Psoas muscle (tissue), 8 donors: ENCODE results near the gene RBMS2. TPM values are rescaled to one million over a fixed set of nuclear protein-coding genes. Genes with fewer than 3 reads are reported as not detected.

ENCODE experiments used
- ATAC-seq, 4 donors: fragments of 200-7000 bp; cut with Tn5 transposase; one replicate each; pipeline ENCODE4 v1.9.1; 2020; ENCODE audit warnings: moderate library complexity in 3 of 4, mild to moderate bottlenecking in 2 of 4
- DNase-seq, 2 donors: peaks; one replicate each; pipeline ENCODE4 v3.0.0-alpha.2; 2020
- H3K27ac ChIP-seq: fragments of 200-600 bp; one replicate; pipeline ENCODE4 v1.8.0; 2022
- H3K27me3 ChIP-seq, 3 donors: fragments of 200-600 bp in 1 of 3; one replicate each; pipeline versions ENCODE4 v1.6.1 to v1.8.0; 2013 to 2022; ENCODE audit warnings: low read length in 2 of 3, mild to moderate bottlenecking in 2 of 3, moderate library complexity in 1 of 3; ENCODE audit not compliant: insufficient read depth in 3 of 3
- H3K36me3 ChIP-seq, 2 donors: fragments of 200-600 bp in 1 of 2; one replicate each; pipeline versions ENCODE4 v1.6.1 to v1.8.0; 2013 to 2022; ENCODE audit warnings: low read depth in 1 of 2, mild to moderate bottlenecking in 1 of 2, moderate library complexity in 1 of 2; ENCODE audit not compliant: insufficient read depth in 1 of 2
- H3K4me1 ChIP-seq: fragments of 200-600 bp; one replicate; pipeline ENCODE4 v1.8.0; 2022
- H3K4me3 ChIP-seq: fragments of 200-600 bp; one replicate; pipeline ENCODE4 v1.8.0; 2022; ENCODE audit warnings: mild to moderate bottlenecking
- H3K9me3 ChIP-seq: fragments of 200-600 bp; one replicate; pipeline ENCODE4 v1.8.0; 2022
- CTCF ChIP-seq: fragments of 200-600 bp; IDR thresholded peaks from one replicate; pipeline ENCODE4 v1.8.0; 2022; ENCODE audit warnings: antibody characterized with exemption
- WGBS, 3 donors: extraction: QIAGEN DNeasy Blood & Tissue Kit; methylation state at CpG; one replicate each; pipeline versions ENCODE4 v1.1.6 to v1.1.7; 2013; 5-methylcytosine and 5-hydroxymethylcytosine counted together
- intact Hi-C, 2 donors: fragments of 100-400 bp; cut with DNase I; formaldehyde crosslinking; loops; one replicate each; pipeline versions ENCODE4 v1.11.0 to v1.14.2; 2022
- polyA plus RNA-seq, 3 donors: library from polyadenylated mRNA; stranded (reverse); fragments of 200-250 nt; gene quantifications; one replicate each; pipeline ENCODE4 v1.2.3, GENCODE V29; 2013
- total RNA-seq, 4 donors: library from RNA; stranded (reverse); fragmentation: NEBNext Ultra II Directional in 2 of 4; extraction: Animal tissue kit (Norgen Biotek cat#: 25700) in 2 of 4; gene quantifications; one replicate each; pipeline versions ENCODE4 v1.2.1 to v1.2.4, GENCODE V29; 2021 to 2023
- donor health status: healthy with polysubstance abuse.
- donor health status: DM: no; HTN: no; CAD: no; lungs with moderate emphysema.
- donor health status: Bipolar disorder and iron deficiency.
- donor health status: healthy.
- donor health status: DM: yes; HTN: yes; CAD: no.
- donor health status: DM: no; HTN: no; CAD: no.
- donor health status: DM: no; HTN: no; CAD: no.
- donor health status: DM: yes; HTN: yes; CAD: no.

RBMS2 gene
- total and polyA plus RNA-seq, 7 donors, result 3.0 to 20.5 (median 11.8) TPM

GRCh38 chr12:56589783-56590182 lies 68.2 kb downstream of the RBMS2 start:
- no peaks in the 10 kb centered on the region for H3K27me3 ChIP-seq
- H3K4me1 ChIP-seq, result no peaks in the 10 kb centered on the region
- no peaks in the 10 kb centered on the region for H3K9me3 ChIP-seq
- no peak for TF ChIP-seq CTCF
- WGBS, 3 donors, result 95 to 100% (median 100%) methylated on average over 1 of the region's 1 CpG
- DNase-seq (no peak), ATAC-seq (no peak)
- H3K27ac ChIP-seq, result no peak overlapping the region
- no peak overlapping the region for H3K4me3 ChIP-seq
- H3K36me3 ChIP-seq, result peaks cover 5 to 23% of the 10 kb centered on the region in 2 donors
- intact Hi-C loops, result loop anchor here in 1 of 2 donors (5.0 kb wide), 1 partner anchor 77 kb away; no protein-coding TSS in a partner anchor

GRCh38 chr12:56590237-56590830 lies 68.7 kb downstream of the RBMS2 start:
- no peaks in the 10 kb centered on the region for H3K9me3 ChIP-seq
- no peak for TF ChIP-seq CTCF
- H3K27me3 ChIP-seq, result no peaks in the 10 kb centered on the region
- no peaks in the 10 kb centered on the region for H3K4me1 ChIP-seq
- DNase-seq (no peak), ATAC-seq (peak in 2 of 4 donors; percentile 49 to 54)
- H3K27ac ChIP-seq, result no peak overlapping the region
- intact Hi-C loops, result loop anchor here in 1 of 2 donors (5.0 kb wide), 1 partner anchor 78 kb away; no protein-coding TSS in a partner anchor
- H3K4me3 ChIP-seq, result no peak overlapping the region
- 58 to 63% (median 62%) methylated on average over 3 of the region's 3 CpGs for WGBS, 3 donors
- peaks cover 5 to 24% of the 10 kb centered on the region in 2 donors for H3K36me3 ChIP-seq

GRCh38 chr12:56591126-56591525 lies 69.5 kb downstream of the RBMS2 start:
- intact Hi-C loops, result loop anchor here in 1 of 2 donors (5.0 kb wide), 1 partner anchor 79 kb away; no protein-coding TSS in a partner anchor
- H3K27me3 ChIP-seq, result no peaks in the 10 kb centered on the region
- WGBS, 3 donors, result 53 to 65% (median 60%) methylated on average over 5 of the region's 5 CpGs
- peaks cover 5 to 32% of the 10 kb centered on the region in 2 donors for H3K36me3 ChIP-seq
- no peak overlapping the region for H3K4me3 ChIP-seq
- DNase-seq (no peak), ATAC-seq (peak in 1 of 4 donors; percentile 21)
- no peak for TF ChIP-seq CTCF
- no peaks in the 10 kb centered on the region for H3K4me1 ChIP-seq
- no peaks in the 10 kb centered on the region for H3K9me3 ChIP-seq
- no peak overlapping the region for H3K27ac ChIP-seq

GRCh38 chr12:56591961-56592360 lies 70.3 kb downstream of the RBMS2 start:
- Histone ChIP-seq H3K27ac (no peak overlapping the region), H3K36me3 (peaks cover 5 to 38% of the 10 kb centered on the region in 2 donors), H3K9me3 (no peaks in the 10 kb centered on the region), H3K4me1 (no peaks in the 10 kb centered on the region), H3K4me3 (no peak overlapping the region), H3K27me3 (no peaks in the 10 kb centered on the region)
- no peak for TF ChIP-seq CTCF
- intact Hi-C loops, result loop anchor here in 1 of 2 donors (5.0 kb wide), 1 partner anchor 80 kb away; no protein-coding TSS in a partner anchor
- no peak for ATAC-seq
- no peak for DNase-seq
